Measurements from ENCODE around the gene APOD.
A peak's percentile ranks its signal among the peaks of the same experiment; 100 is the strongest.

APOD gene

GRCh38 chr3:195543500-195544229 lies 40.1 kb downstream of the APOD start:
- in situ Hi-C loops (cut with HindIII; ENCODE audit: low sequenced_read_pairs) = no loop called here
- TF ChIP-seq, protein P1, sequence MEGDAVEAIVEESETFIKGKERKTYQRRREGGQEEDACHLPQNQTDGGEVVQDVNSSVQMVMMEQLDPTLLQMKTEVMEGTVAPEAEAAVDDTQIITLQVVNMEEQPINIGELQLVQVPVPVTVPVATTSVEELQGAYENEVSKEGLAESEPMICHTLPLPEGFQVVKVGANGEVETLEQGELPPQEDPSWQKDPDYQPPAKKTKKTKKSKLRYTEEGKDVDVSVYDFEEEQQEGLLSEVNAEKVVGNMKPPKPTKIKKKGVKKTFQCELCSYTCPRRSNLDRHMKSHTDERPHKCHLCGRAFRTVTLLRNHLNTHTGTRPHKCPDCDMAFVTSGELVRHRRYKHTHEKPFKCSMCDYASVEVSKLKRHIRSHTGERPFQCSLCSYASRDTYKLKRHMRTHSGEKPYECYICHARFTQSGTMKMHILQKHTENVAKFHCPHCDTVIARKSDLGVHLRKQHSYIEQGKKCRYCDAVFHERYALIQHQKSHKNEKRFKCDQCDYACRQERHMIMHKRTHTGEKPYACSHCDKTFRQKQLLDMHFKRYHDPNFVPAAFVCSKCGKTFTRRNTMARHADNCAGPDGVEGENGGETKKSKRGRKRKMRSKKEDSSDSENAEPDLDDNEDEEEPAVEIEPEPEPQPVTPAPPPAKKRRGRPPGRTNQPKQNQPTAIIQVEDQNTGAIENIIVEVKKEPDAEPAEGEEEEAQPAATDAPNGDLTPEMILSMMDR (IDR thresholded peaks at IDR 0.05; ENCODE audit: low read depth, low read length, missing control alignments) = no peak

DNA sequence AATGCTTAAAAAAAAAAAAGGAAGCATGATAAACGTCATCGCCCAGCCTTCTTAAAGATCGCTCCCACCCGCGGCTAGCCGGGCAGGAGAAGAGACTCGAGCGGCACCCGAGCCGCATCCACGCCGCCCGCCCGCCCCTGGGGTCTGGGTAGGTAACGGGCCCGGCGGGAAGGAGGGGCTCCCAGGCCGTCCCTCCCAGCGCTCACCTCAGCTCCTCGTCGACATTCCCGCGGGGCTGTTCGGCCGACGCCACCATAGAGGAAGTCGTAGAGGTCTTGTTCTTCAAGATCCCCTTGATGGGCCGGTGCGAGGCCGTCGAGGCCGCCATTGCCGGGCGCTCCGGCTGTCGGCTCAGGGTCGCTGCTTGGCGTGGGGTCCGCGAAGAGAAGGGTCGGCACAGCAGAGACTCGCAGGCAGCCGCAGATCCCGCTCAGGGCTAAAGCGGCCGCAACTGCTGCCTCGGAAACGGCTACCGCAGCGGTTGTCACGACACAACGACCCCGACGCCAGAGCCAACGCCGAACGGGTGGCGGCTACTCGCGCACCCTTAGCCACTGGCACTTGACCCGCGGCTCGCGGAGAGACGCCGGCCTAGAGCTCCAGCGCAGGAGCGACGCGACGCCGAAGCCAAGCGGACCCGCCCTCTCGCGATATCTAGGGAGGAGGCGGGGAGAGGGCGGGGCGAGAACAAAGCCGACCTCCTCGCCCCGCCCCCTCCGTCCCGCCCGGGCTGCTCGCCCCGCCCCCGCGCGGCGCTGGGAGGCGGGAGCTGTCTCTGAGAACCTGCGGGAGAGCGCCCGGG lies 40.8 kb downstream of the APOD start, which contains the start of gene PPP1R2:
PPP1R2 (minus strand) TSS at position 628 of the 802 bp plus-strand sequence; CDS start at position 328, 300 bp downstream.
- TF ChIP-seq, protein P1 (IDR thresholded peaks at IDR 0.05; ENCODE audit: low read depth, low read length, missing control alignments) = no peak
- in situ Hi-C loops (cut with HindIII; ENCODE audit: low sequenced_read_pairs) = no loop called here
- peak within 1 kb of the TSS; percentile 58 for H3K4me3 ChIP-seq (ENCODE audit: low read depth, low read length)
- DNase-seq (ENCODE audit: low read depth) = peak; percentile 75

More at GRCh38 chr3:195543500-195544229, 40.1 kb downstream of the APOD start:
- DNase-seq (ENCODE audit: low read depth) = no peak
- H3K4me3 ChIP-seq (ENCODE audit: low read depth, low read length) = peak overlapping the region; percentile 58

DNA sequence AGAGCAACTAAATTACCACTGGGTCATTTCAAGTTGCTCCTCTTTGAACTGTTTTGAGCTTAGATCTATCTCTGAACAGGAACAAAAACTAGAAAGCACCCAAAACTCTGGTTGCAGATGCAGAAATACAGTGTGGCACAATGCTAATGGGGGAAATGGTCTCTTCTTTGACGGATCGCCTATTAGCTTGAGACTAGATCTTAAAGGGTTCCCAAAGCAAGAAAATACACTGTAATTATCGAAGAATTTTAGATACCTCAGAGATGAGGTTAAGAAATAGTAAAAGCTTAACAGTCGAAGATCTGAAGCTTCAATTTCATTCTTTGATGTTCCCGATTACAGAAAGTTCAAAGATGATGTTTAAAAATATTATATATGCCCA lies 41.4 kb downstream of the APOD start:
- TF ChIP-seq, protein P1 (IDR thresholded peaks at IDR 0.05; ENCODE audit: low read depth, low read length, missing control alignments) = no peak
- DNase-seq (ENCODE audit: low read depth) = no peak
- in situ Hi-C loops (cut with HindIII; ENCODE audit: low sequenced_read_pairs) = no loop called here
- peak overlapping the region; percentile 58 for H3K4me3 ChIP-seq (ENCODE audit: low read depth, low read length)

GRCh38 chr3:195540511-195540910 lies 43.2 kb downstream of the APOD start:
- TF ChIP-seq, protein P1 (IDR thresholded peaks at IDR 0.05; ENCODE audit: low read depth, low read length, missing control alignments) = no peak
- no peak for DNase-seq (ENCODE audit: low read depth)
- in situ Hi-C loops (cut with HindIII; ENCODE audit: low sequenced_read_pairs) = no loop called here
- no peak overlapping the region for H3K4me3 ChIP-seq (ENCODE audit: low read depth, low read length)

GRCh38 chr3:195540027-195540426 lies 43.7 kb downstream of the APOD start:
- no peak for DNase-seq (ENCODE audit: low read depth)
- TF ChIP-seq, protein P1 (IDR thresholded peaks at IDR 0.05; ENCODE audit: low read depth, low read length, missing control alignments) = no peak
- in situ Hi-C loops (cut with HindIII; ENCODE audit: low sequenced_read_pairs) = no loop called here
- no peak overlapping the region for H3K4me3 ChIP-seq (ENCODE audit: low read depth, low read length)

- TF ChIP-seq, protein P1 (IDR thresholded peaks at IDR 0.05; ENCODE audit: low read depth, low read length, missing control alignments) = no peak
- H3K4me3 ChIP-seq (ENCODE audit: low read depth, low read length) = no peak overlapping the region
- in situ Hi-C loops (cut with HindIII; ENCODE audit: low sequenced_read_pairs) = no loop called here
- DNase-seq (ENCODE audit: low read depth) = no peak
These were observed 44.3 kb downstream of the APOD start for GRCh38 chr3:195539479-195539878.

Data from astrocyte of the cerebellum (primary cell).